Measurements from ENCODE around the gene DDN. TPM values are rescaled to one million over a fixed set of nuclear protein-coding genes. Genes with fewer than 3 reads are reported as not detected.
A peak's percentile ranks its signal among the peaks of the same experiment; 100 is the strongest.

The DDN gene
- total RNA-seq (2014; rRNA removed; shearing (Covaris generic); ENCODE audit: low replicate concordance), result 0.13 TPM in 1 of 2 replicates, not detected in the other

DNA sequence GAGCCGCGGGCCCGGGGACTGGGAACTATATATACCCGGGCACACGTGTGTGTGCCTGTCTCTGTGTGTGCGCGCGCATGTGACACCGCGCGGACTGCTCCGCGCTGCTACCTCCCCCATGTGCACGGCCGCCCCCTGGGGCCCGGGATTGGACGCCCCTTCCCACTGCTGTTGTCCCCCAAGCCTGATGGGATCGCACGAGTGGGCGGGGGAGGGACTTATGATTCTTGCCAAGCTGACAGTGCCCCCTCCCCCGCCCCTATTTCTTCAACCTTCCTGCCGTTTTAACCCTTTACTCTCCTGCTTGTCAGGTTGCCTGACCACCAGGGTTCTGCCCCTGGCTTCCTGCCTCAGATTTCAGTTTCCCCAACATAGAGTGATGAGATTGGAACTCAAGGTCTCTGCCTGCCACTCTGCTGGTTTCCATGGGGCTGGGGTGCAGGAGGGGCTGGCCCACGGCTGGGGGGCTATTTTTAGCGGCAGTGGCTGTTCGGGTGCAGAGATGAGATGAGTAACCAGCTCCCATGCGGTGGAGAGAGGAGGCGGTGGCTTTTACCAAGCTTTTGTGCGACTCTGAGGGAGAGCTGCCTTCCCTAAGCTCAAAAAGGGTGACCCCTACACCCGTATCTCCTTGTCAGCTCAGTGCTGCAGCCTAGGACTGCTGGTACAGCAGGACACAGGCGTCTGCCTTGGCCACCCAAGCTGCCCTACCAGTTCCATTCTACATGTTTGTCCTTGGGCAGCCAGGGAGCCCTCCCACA, at the start of gene DDN:
Gene DDN (minus strand): TSS at position 5 of the 761 bp plus-strand sequence. CDS start 88 bp downstream, outside the sequence.
- no peak for DNase-seq
- Histone ChIP-seq H3K36me3 (peaks cover 10% of the 10 kb centered on the region; the same call in 1 of the 2 replicates), H3K9me3 (no peaks in the 10 kb centered on the region), H3K27me3 (no peaks in the 10 kb centered on the region; the same call in 1 of the 2 replicates), H3K4me3 (no peak within 1 kb of the TSS)

DNA sequence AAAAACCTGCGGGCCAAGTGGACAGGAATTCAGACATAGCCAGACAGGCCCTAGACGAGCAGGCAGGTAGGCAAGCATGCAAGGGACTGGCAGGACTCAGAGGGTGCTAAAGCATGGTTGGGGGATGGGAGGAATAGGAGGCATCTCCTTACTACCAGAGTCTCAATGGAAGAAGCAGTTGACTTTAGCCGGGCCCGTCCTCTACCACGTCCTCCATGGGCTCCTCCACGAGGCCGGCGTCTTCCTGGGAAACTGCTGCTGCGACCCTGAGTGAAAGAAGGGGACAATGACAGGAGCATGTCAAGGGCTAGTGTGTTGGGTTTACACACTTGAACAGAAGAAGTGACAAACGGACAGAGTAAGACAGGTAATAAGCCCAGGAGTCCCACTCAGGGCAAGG, 49.8 kb upstream of the DDN start:
- no peaks in the 10 kb centered on the region for H3K27me3 ChIP-seq
- no peaks in the 10 kb centered on the region for H3K9me3 ChIP-seq
- H3K4me3 ChIP-seq, result no peak overlapping the region
- peaks cover 73% of the 10 kb centered on the region for H3K36me3 ChIP-seq
- DNase-seq, result no peak

DNA sequence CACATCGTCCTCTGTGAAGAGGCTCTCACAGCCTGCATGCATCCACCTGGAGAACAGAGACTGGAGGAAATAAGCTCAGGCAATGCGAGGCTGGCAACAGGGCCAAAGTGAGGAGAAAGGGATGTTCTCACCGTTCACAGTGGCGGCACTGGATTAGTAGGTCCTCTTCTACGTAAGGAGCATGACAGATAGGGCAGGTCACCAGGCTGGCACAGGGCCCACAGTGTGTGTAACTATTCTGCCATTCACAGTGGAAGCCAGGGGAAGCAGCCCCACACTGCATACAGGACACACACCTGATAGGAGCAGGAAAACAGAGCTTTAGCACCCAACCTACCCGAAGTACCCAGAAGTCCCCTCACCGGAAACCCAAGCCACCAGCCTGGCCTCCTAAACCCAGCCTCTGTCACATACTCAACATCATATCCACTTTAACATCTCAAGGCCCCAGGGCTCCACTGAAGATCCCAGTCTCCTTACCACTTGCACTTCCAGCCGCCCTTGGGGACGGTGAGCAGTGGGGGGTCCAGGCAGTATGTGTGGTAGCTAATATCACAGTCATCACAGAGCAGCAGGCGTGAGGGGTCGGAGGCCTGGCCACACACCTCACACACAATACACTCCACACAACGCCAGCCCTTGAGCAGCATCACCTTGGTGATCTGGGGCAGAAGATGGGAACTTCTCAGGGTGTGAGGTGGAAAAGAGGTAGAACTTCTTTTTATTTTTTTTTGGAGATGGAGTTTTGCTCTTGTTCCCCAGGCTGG, 47.1 kb upstream of the DDN start:
- no peak for DNase-seq
- H3K4me3 ChIP-seq, result no peak overlapping the region
- H3K36me3 ChIP-seq, result peaks cover 84% of the 10 kb centered on the region
- H3K27me3 ChIP-seq, result no peaks in the 10 kb centered on the region
- H3K9me3 ChIP-seq, result no peaks in the 10 kb centered on the region

DNA sequence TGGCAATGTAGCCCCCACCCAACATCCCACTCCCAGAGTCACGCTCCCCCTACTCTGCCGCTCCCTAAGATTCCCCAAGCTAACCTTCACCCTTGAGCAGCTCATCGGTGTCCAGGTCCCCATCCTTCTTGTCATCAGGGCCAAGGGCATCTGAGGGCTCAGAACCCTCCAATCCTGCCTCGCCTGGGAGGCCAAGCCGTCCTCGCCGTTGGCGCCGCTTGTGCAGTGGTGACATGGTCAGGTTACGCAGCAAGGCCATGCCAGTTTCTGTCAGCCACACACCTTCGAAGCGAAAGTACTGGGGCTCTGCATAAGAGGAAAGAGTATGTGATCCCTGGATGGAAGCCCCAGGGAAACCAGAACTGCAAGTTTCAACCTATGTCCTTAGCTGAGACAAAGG, 45.5 kb upstream of the DDN start:
- DNase-seq, result no peak
- H3K9me3 ChIP-seq, result no peaks in the 10 kb centered on the region
- H3K4me3 ChIP-seq, result no peak overlapping the region
- no peaks in the 10 kb centered on the region for H3K27me3 ChIP-seq
- peaks cover 82% of the 10 kb centered on the region for H3K36me3 ChIP-seq

DNA sequence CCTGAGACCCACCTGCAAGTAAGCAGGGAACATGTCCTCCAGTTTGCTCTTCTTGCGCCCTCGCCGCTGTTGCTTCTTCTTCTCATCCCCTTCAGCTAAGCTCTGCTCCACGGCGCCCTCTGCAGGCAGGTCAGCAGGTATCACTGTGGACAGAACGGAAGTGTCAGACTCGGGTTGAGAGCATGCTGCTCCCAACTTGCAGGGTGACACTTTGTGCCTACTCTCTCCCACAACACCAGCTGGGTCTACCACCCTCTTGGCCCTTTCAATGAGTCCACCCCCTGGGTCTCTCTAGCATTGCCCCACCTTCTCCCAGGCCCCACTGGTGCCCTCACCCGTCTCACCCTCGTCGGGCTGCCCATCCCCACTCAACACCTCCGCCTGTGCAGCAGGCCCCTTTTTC, 44.7 kb upstream of the DDN start:
- Histone ChIP-seq H3K27me3 (no peaks in the 10 kb centered on the region), H3K9me3 (no peaks in the 10 kb centered on the region), H3K4me3 (no peak overlapping the region), H3K36me3 (peaks cover 82% of the 10 kb centered on the region)
- DNase-seq, result peak; percentile 45

DNA sequence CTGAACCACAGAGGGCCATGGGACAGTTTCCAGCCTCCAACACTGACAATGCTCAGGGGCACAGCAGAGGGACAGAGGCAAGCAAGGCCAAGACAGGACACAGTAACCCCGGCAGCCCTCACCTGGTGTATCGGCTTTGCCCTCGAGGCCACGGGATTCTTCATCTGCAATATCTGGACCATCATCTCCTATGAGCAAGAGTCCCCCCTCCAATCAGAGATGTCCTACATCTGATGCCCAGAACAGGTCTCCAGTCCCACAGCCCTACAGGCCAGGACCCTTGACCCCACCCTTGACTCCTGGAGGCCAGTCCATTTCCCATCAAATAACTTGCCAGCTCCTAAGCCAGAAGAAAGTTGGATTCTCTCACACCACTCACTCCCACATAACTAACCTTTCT, 44.1 kb upstream of the DDN start:
- no peaks in the 10 kb centered on the region for H3K27me3 ChIP-seq
- DNase-seq, result no peak
- no peak overlapping the region for H3K4me3 ChIP-seq
- H3K9me3 ChIP-seq, result no peaks in the 10 kb centered on the region
- peaks cover 81% of the 10 kb centered on the region for H3K36me3 ChIP-seq

DNA sequence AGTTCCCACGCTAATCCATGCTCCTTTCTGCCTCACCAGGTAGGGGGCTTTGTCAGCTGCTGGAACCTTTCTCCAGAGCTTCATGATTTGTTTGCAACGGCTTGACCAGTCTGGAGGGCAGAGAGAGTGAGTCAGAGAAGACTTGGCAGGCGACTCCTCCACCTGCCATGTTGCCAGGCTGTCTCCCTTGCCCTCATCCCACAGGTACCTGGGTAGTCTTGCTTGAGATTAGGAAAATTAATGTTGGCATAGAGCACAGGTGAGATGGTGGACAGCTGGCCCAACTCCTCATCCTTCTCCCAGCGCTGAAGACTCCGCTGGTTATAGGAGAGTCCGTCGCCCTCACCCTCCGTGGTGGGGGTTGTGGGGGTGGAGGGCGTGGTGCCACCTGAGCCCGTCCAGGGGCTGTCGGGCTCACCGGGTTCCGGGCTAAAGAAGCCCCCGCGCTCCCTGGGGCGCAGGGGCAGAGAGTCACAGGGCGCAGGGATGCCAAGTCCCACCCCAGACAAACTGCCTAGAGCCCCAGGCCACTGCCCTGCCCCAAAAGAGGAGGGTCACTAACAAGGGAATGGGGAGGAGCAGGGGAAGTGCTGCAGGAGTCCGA, 42.8 kb upstream of the DDN start:
- DNase-seq, result no peak
- Histone ChIP-seq H3K36me3 (peaks cover 84% of the 10 kb centered on the region), H3K27me3 (no peaks in the 10 kb centered on the region), H3K9me3 (no peaks in the 10 kb centered on the region), H3K4me3 (no peak overlapping the region)

DNA sequence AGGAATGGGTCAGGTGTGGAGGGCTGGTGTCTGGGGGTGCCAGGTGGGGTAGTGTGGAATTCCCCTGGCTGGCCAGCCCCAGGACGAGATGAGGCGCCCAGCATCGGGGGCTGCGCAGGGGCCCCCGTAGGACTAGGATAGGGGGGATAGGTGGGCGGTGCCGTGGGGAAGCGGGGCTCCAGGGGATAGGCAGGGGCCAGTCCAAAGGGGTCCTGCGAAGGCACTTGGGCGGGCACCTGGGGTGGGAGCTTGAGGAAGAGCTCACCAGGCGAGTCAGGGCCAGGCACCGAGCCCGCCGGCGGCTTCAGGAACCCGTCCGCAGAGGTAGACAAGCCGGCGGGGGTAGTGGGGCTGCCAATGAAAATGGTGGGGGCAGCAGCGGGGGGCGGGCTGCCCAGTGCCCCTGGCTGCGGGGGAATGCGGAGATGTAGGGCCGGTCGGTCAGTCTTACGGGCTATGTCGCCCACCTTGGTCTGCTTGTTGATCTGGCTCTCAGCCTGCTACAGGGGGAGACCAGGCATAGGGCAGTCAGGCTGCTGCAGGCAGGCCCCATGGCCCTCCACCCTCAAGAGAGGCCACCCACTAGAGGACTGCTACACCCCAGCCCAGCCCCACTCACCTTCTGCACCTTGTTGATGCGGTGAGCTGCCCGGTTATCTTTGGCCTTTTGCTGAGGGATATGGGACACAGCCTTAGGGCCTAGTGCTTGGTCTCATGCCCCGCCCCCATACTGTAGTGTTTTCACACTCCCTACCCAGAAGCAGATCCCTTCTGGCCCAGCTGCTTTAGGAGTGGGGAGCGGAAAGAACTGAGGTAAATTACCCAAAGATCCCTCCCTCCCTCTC, 42.1 kb upstream of the DDN start:
- H3K4me3 ChIP-seq, result no peak overlapping the region
- peaks cover 84% of the 10 kb centered on the region for H3K36me3 ChIP-seq
- no peak for DNase-seq
- no peaks in the 10 kb centered on the region for H3K9me3 ChIP-seq
- H3K27me3 ChIP-seq, result no peaks in the 10 kb centered on the region

DNA sequence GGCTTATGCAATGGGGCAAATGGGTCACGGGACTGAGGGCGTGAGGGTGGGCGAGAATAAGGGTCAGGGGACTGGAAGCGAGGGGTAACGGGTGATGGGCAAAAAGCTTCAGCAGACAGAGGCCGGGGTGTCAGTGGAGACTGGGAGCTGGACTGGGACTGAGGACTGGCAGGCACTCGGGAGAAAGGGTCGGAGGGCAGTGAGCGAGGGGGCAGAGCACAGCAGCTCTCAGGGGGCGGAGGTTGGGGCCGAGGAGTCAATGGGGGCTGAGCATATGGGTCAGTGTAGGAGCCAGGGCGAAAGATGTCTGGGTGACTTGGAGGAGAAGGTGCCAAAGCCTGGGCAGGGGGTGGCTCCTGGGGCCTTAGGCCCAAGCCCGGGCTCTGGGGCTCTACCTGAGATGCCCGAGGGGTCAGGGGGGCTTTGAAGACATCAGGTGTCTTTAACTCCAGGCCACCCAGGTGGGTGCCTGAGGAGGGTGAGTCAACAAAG, 41.2 kb upstream of the DDN start:
- DNase-seq, result no peak
- no peaks in the 10 kb centered on the region for H3K27me3 ChIP-seq
- peaks cover 86% of the 10 kb centered on the region for H3K36me3 ChIP-seq
- H3K4me3 ChIP-seq, result no peak overlapping the region
- H3K9me3 ChIP-seq, result no peaks in the 10 kb centered on the region

DNA sequence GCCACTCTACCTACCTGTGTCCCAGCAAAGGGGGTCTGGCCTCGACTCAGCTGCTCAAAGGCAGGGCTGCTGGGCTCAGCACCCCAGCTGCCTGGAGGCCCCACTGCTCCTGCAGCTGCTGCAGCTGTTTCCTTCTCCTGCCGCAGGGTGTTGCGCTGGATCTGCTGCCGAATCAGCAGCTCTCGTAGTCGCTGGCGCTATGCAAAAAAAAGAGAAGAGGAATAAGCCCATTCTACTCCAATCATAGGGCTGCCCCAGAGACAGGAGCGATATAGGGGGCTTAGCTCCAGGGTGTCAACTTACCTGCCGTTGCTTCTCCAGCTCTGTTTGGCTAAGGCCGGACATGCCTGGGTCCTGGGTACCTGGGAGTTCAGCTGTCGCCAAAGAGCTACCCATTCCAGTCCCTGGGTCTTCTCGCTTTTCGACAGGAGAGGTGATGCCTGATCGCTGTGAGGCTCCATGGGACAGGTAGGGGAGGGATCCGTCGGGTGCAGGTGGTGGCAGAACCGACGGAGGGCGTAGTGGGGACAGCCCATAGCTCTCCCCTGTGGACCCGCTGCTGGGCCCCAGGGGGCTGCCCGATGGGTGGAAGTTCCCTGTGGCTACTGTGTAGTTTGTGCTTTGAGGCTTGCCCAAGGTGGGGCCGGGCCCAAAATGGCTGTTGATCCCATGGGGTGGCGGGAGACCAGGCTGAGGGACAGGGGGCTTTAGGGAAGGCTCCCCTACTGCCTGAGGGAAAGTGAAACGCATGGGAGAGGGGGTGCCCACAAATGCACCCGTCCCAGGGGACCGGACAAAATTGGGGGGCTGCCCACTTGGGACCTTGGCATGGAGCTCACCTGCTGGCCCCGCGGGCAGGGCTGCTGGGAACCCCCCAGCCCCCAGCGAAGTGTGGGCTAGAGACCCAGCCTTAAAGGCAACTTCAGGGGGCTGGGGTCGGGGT, 40.5 kb upstream of the DDN start:
- no peaks in the 10 kb centered on the region for H3K27me3 ChIP-seq
- peaks cover 87% of the 10 kb centered on the region for H3K36me3 ChIP-seq
- DNase-seq, result no peak
- no peak overlapping the region for H3K4me3 ChIP-seq
- H3K9me3 ChIP-seq, result no peaks in the 10 kb centered on the region

DNA sequence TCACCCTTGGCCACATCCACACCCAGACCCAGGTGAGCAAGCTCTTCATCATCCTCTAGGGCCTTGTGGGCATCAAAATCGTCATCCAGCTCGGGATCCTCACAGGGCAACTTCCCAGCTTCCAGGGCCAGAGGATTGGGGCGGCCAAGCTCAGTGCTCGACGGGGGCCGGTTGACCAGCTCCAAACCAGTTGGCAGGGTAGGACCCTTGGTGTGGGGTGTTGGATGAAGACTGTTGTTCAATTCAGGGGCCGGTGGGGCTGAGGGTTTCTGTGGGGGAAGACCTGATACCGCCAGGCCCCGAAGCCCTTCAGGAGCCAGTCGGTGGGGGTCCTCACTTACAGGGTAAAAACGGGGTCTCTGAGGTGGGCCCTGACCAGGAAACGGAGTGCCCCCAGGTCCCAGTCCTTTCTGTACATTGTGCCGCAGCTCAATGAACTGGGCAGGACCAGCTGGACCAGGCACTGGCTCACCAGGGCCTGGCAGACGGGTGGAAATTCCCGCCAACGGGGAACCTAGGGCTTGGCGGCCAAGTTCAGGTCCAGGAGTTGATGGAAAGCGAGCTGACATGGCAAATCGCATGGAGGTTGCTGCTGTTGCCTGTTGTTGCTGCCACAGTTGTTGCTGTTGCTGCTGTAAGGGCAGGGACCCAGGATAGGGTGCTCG, 39.2 kb upstream of the DDN start:
- Histone ChIP-seq H3K9me3 (no peaks in the 10 kb centered on the region), H3K4me3 (no peak overlapping the region), H3K27me3 (no peaks in the 10 kb centered on the region), H3K36me3 (peaks cover 88% of the 10 kb centered on the region)
- no peak for DNase-seq

DNA sequence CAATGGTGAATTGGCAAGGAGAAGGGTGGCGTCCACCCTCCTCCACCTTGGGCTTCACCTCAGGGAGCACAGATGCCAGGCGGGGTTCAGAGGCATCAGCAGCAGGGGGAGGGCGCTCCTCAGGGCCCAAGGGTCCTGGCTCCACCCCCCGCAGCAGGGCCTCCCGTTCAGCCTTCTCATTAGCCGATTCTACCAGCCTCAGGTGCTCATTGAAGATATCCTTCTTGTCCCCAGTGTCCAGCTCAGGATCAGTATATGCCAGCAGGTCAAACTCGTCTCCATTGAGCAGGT, 38.7 kb upstream of the DDN start:
- no peak for DNase-seq
- no peak overlapping the region for H3K4me3 ChIP-seq
- H3K9me3 ChIP-seq, result no peaks in the 10 kb centered on the region
- peaks cover 87% of the 10 kb centered on the region for H3K36me3 ChIP-seq
- H3K27me3 ChIP-seq, result no peaks in the 10 kb centered on the region

DNA sequence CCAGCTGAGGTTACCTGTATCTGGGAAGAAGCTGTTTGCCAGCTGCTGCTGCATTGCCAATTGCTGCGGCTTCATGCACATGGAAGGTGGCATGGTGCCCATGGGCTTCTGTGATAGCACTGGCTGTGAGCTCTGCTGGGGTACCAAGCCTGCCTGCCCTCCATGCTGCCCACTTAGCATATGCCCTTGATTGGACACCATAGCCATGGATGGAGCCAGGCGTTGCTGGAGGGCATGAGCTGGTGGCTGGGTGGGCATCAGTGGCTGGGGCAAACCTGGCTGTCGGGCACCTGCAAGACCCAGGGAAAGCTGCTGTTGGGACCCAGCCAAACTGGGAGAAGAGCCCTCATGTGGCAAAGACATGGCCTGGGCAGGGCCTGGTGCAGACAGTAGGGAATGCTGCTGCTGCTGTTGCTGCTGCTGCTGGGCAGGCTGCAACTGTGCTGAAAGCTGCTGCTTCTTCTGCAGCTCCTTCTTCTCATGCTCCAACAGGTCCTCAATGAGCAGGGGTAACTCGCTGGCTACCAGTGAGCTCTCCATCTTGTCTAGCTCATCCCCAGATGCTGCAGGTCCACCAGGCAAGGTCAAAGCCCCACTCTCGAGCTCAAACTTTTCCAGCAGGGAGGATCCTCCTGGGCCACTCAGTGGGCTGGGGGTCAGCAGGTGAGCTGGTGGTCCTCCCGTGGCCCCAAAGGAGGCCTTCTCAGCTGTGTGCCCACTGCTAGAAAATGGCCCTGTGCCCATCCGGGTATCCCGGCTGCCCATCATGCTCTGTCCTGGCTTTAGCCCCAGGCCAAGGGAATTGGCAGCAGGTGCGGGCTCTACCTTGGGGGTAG, 38.2 kb upstream of the DDN start:
- no peak for DNase-seq
- H3K9me3 ChIP-seq, result no peaks in the 10 kb centered on the region
- H3K27me3 ChIP-seq, result no peaks in the 10 kb centered on the region
- no peak overlapping the region for H3K4me3 ChIP-seq
- H3K36me3 ChIP-seq, result peaks cover 87% of the 10 kb centered on the region

DNA sequence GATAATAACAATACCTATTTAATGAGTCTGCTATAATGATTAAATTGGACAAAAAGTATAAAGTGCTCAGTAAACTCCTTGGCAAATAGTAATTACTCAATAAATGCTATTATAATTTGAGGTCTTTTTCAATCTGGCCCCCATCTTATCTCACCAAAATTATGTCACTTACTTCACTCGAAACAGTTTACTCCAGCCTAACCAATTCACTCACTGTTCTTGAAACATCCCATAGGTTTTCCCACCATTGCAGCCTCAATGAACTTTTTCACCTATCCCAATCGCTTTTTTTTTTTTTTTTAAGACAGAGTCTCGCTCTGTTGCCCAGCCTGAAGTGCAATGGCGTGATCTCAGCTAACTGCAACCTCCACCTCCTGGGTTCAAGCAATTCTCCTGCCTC, 36.9 kb upstream of the DDN start:
- no peak overlapping the region for H3K4me3 ChIP-seq
- peaks cover 91% of the 10 kb centered on the region for H3K36me3 ChIP-seq
- no peak for DNase-seq
- H3K9me3 ChIP-seq, result no peaks in the 10 kb centered on the region
- H3K27me3 ChIP-seq, result no peaks in the 10 kb centered on the region

DNA sequence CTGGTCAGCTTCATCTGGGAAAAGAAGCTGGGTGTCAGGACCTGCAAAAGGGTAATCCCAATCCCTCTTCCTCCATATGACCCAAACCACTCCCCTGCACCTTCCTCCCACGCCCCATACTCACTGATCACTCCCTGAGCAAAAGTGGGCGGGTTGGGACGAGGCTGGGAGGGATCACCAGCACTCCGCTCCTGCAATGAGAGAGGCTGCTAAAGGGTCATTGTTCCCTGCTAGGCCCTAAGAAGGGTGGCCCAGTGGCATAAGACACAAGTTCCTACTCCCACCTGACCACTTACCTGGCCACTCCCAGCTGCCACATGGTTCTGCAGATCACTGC, 35.1 kb upstream of the DDN start:
- H3K36me3 ChIP-seq, result peaks cover 88% of the 10 kb centered on the region
- H3K4me3 ChIP-seq, result no peak overlapping the region
- no peak for DNase-seq
- no peaks in the 10 kb centered on the region for H3K27me3 ChIP-seq
- no peaks in the 10 kb centered on the region for H3K9me3 ChIP-seq

Data from MG63 (cell line).